ENCODE data around the gene RPS2.

DNA sequence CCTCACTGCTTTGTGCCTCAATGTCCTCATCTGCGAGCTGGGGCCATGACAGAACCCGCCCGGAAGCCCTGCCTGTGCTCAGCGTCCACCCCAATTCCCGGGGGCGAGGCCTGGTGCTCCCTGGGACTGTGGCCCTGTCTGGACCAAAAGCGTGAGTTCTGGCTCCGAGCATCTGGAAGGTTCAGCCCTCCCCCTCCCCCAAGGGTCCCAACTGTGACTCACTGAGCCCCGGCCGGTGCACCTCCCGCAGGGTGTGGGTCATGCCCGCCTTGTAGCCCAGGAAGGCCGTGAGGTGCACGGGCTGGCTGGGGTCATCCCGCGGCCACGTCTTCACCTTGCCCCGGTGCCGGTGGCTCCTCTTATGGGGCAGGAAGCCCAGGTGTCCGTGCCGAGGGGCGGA is 10.9 kb downstream of the RPS2 start:
- TF ChIP-seq POLR2A (IDR thresholded peaks at IDR 0.05; ENCODE audit: low read depth, low read length) (no peak), POLR2AphosphoS5 (IDR thresholded peaks at IDR 0.05; ENCODE audit: low read depth, low read length) (no peak), TAF1 (IDR thresholded peaks at IDR 0.05; ENCODE audit: borderline replicate concordance, low read depth, low read length) (no peak)

Data from GM12892 (cell line).